ENCODE data around the gene GLT8D2. TPM values are rescaled to one million over a fixed set of nuclear protein-coding genes. Genes with fewer than 3 reads are reported as not detected.
A peak's percentile ranks its signal among the peaks of the same experiment; 100 is the strongest.

The GLT8D2 gene
- polyA plus RNA-seq (ENCODE audit: insufficient read length) = 40.1 TPM

- DNase-seq = peak; percentile 83
Observed at GRCh38 chr12:104049903-104050356, at the start of gene GLT8D2. TSS of gene GLT8D2 (minus strand) at chr12:104050187. CDS start at chr12:104019648, 30,539 bp downstream.

GRCh38 chr12:104097954-104098353, 48.0 kb upstream of the GLT8D2 start:
- DNase-seq = no peak

GRCh38 chr12:104095289-104095688, 45.3 kb upstream of the GLT8D2 start:
- DNase-seq = no peak

GRCh38 chr12:104094284-104094683, 44.3 kb upstream of the GLT8D2 start:
- DNase-seq = no peak

GRCh38 chr12:104091136-104091535, 41.1 kb upstream of the GLT8D2 start:
- no peak for DNase-seq

GRCh38 chr12:104090685-104091084, 40.7 kb upstream of the GLT8D2 start:
- no peak for DNase-seq

GRCh38 chr12:104083769-104084475, 33.9 kb upstream of the GLT8D2 start:
- no peak for DNase-seq

GRCh38 chr12:104080764-104081163, 30.8 kb upstream of the GLT8D2 start:
- DNase-seq = no peak

- DNase-seq = no peak
Observed at GRCh38 chr12:104079024-104079423, 29.0 kb upstream of the GLT8D2 start.

GRCh38 chr12:104073699-104074098, 23.7 kb upstream of the GLT8D2 start:
- DNase-seq = no peak

GRCh38 chr12:104072099-104072498, 22.1 kb upstream of the GLT8D2 start:
- DNase-seq = no peak

- no peak for DNase-seq
Observed at GRCh38 chr12:104064842-104065427, 14.9 kb upstream of the GLT8D2 start.

GRCh38 chr12:104064031-104064841, 14.2 kb upstream of the GLT8D2 start, which contains the start of gene HCFC2:
TSS of gene HCFC2 (plus strand) at chr12:104064531. CDS start at chr12:104064561, 30 bp downstream.
- DNase-seq = peak; percentile 91

GRCh38 chr12:104063712-104064030, 13.7 kb upstream of the GLT8D2 start:
- no peak for DNase-seq

GRCh38 chr12:104060791-104061190, 10.8 kb upstream of the GLT8D2 start:
- no peak for DNase-seq

- DNase-seq = no peak
Observed at GRCh38 chr12:104059963-104060362, 10.0 kb upstream of the GLT8D2 start.

- DNase-seq = no peak
Observed at GRCh38 chr12:104058802-104059201, 8.8 kb upstream of the GLT8D2 start.

GRCh38 chr12:104057771-104058197, 7.8 kb upstream of the GLT8D2 start:
- DNase-seq = no peak

- DNase-seq = no peak
Observed at GRCh38 chr12:104056419-104056972, 6.5 kb upstream of the GLT8D2 start.

GRCh38 chr12:104055686-104056388, 5.8 kb upstream of the GLT8D2 start:
- peak; percentile 50 for DNase-seq

GRCh38 chr12:104054681-104055346, 4.8 kb upstream of the GLT8D2 start:
- no peak for DNase-seq

- DNase-seq = no peak
Observed at GRCh38 chr12:104050436-104050835, 449 bp upstream of the GLT8D2 start.

Measured in hindlimb muscle (tissue), 1 donor.